ENCODE measurements around the gene PTGES.
"Not testable (repeated sequence)": the region's sequence is repeated elsewhere in the genome, so short reads cannot be mapped to it uniquely, and the experiment has no call there.

PTGES gene

GRCh38 chr9:129752900-129753729, at the start of gene PTGES:
TSS of gene PTGES (minus strand) at chr9:129753042. CDS start at chr9:129753012, 30 bp downstream.
- no peak for DNase-seq (ENCODE audit: low read depth, low spot score)

- DNase-seq (ENCODE audit: low read depth, low spot score): no peak
Measured at GRCh38 chr9:129801504-129801903, 48.7 kb upstream of the PTGES start.

- no peak for DNase-seq (ENCODE audit: low read depth, low spot score)
Measured at GRCh38 chr9:129798973-129799372, 46.1 kb upstream of the PTGES start.

GRCh38 chr9:129796029-129796428, 43.2 kb upstream of the PTGES start:
- not testable (repeated sequence) for DNase-seq (ENCODE audit: low read depth, low spot score)

GRCh38 chr9:129794549-129794948, 41.7 kb upstream of the PTGES start:
- no peak for DNase-seq (ENCODE audit: low read depth, low spot score)

GRCh38 chr9:129786481-129786880, 33.6 kb upstream of the PTGES start:
- no peak for DNase-seq (ENCODE audit: low read depth, low spot score)

- no peak for DNase-seq (ENCODE audit: low read depth, low spot score)
Measured at GRCh38 chr9:129785866-129786265, 33.0 kb upstream of the PTGES start.

- DNase-seq (ENCODE audit: low read depth, low spot score): not testable (repeated sequence)
Measured at GRCh38 chr9:129784970-129785369, 32.1 kb upstream of the PTGES start.

GRCh38 chr9:129783516-129784361, 30.9 kb upstream of the PTGES start:
- DNase-seq (ENCODE audit: low read depth, low spot score): peak; percentile 56

- no peak for DNase-seq (ENCODE audit: low read depth, low spot score)
Measured at GRCh38 chr9:129781981-129782380, 29.1 kb upstream of the PTGES start.

GRCh38 chr9:129781131-129781530, 28.3 kb upstream of the PTGES start:
- no peak for DNase-seq (ENCODE audit: low read depth, low spot score)

GRCh38 chr9:129779560-129780190, 26.8 kb upstream of the PTGES start:
- DNase-seq (ENCODE audit: low read depth, low spot score): no peak

- DNase-seq (ENCODE audit: low read depth, low spot score): no peak
Measured at GRCh38 chr9:129778469-129778868, 25.6 kb upstream of the PTGES start.

- DNase-seq (ENCODE audit: low read depth, low spot score): no peak
Measured at GRCh38 chr9:129777769-129778130, 24.9 kb upstream of the PTGES start.

GRCh38 chr9:129776938-129777768, 24.3 kb upstream of the PTGES start:
- no peak for DNase-seq (ENCODE audit: low read depth, low spot score)

- DNase-seq (ENCODE audit: low read depth, low spot score): no peak
Measured at GRCh38 chr9:129776566-129776937, 23.7 kb upstream of the PTGES start.

GRCh38 chr9:129776096-129776495, 23.3 kb upstream of the PTGES start:
- DNase-seq (ENCODE audit: low read depth, low spot score): not testable (repeated sequence)

- DNase-seq (ENCODE audit: low read depth, low spot score): no peak
Measured at GRCh38 chr9:129775448-129775798, 22.6 kb upstream of the PTGES start.

- DNase-seq (ENCODE audit: low read depth, low spot score): no peak
Measured at GRCh38 chr9:129774791-129775447, 22.1 kb upstream of the PTGES start.

GRCh38 chr9:129773262-129774048, 20.6 kb upstream of the PTGES start:
- no peak for DNase-seq (ENCODE audit: low read depth, low spot score)

Measured in activated CD4-positive, CD25-positive, alpha-beta regulatory T cell treated with anti-CD3 and anti-CD28 coated beads, Interleukin-2, amount 50 U/mL, for 16 hours (primary cell).